ENCODE measurements around the gene IGDCC3.

IGDCC3 gene

DNA sequence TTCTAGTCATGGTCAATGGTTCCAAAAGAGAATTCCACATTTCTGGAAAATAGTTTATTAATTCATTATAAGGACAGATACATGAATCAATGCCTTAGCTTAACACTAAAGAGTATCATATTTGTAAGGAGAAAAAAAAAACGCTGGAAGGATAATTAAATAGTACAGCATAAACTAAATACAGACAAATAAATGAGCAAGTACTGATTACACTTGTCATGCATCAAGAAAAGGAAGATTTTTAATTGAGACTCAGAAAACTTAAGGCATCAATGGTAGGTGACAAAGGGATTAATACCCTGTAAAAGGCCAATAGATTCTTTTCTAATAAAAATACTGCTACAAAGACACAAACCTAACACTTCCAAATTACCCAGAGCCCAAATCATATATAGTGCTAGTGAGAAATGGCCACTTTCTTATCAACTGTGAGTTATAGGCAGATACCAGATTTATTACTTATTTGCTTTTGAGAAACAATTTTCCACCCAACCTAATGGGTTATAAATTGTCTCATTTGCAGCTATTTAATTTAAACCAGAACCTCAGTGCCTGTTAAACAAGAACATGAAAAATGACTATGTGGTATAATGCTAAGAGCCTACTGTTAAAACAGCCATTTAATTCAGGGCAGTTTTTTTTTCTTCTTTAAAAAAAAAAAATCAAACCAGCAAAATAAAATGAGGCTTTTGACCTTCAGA, 3.8 kb upstream of the IGDCC3 start:
- Histone ChIP-seq H3K9ac (ENCODE audit: insufficient read length) (no peak overlapping the region), H3K27ac (no peak overlapping the region), H3K4me3 (no peak overlapping the region), H3K36me3 (ENCODE audit: insufficient read depth, low read length) (no peaks in the 10 kb centered on the region), H3K9me3 (ENCODE audit: low read depth, low read length) (no peaks in the 10 kb centered on the region)
- DNase-seq (ENCODE audit: low read depth, low spot score) = no peak
- TF ChIP-seq POLR2AphosphoS5 (IDR thresholded peaks at IDR 0.05; ENCODE audit: borderline replicate concordance, low read depth, low read length) = no peak
- no peak for TF ChIP-seq FOXP2 (optimal IDR thresholded peaks at IDR 0.05; ENCODE audit: control extremely low read depth, extremely low read length, insufficient read depth)
- TF ChIP-seq EZH2 (IDR thresholded peaks at IDR 0.05) = no peak

DNA sequence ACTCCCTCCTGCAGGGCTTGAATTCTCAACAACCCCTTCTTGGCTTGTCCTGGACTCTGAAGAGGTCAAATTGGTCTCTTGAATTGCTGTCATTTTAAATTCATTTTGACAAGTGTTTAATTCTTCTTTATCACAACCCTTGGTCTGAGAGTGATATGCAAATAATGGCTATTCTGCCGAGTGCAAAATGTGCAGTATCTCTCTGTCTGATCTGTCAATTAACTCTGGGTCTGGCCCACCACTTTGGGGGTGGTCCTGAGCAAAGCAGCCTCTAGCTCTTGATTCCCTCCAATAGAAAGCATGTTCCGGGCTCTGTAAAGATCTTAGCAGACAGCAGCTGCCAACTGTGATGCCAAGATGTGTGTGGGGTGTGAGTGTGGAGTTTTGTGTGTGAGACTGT, 2.2 kb upstream of the IGDCC3 start:
- H3K36me3 ChIP-seq (ENCODE audit: insufficient read depth, low read length) = no peaks in the 10 kb centered on the region
- H3K9me3 ChIP-seq (ENCODE audit: low read depth, low read length) = no peaks in the 10 kb centered on the region
- no peak for DNase-seq (ENCODE audit: low read depth, low spot score)
- no peak overlapping the region for H3K9ac ChIP-seq (ENCODE audit: insufficient read length)
- no peak overlapping the region for H3K27ac ChIP-seq
- TF ChIP-seq POLR2AphosphoS5 (IDR thresholded peaks at IDR 0.05; ENCODE audit: borderline replicate concordance, low read depth, low read length) (no peak), FOXP2 (optimal IDR thresholded peaks at IDR 0.05; ENCODE audit: control extremely low read depth, extremely low read length, insufficient read depth) (no peak)
- no peak overlapping the region for H3K4me3 ChIP-seq

DNA sequence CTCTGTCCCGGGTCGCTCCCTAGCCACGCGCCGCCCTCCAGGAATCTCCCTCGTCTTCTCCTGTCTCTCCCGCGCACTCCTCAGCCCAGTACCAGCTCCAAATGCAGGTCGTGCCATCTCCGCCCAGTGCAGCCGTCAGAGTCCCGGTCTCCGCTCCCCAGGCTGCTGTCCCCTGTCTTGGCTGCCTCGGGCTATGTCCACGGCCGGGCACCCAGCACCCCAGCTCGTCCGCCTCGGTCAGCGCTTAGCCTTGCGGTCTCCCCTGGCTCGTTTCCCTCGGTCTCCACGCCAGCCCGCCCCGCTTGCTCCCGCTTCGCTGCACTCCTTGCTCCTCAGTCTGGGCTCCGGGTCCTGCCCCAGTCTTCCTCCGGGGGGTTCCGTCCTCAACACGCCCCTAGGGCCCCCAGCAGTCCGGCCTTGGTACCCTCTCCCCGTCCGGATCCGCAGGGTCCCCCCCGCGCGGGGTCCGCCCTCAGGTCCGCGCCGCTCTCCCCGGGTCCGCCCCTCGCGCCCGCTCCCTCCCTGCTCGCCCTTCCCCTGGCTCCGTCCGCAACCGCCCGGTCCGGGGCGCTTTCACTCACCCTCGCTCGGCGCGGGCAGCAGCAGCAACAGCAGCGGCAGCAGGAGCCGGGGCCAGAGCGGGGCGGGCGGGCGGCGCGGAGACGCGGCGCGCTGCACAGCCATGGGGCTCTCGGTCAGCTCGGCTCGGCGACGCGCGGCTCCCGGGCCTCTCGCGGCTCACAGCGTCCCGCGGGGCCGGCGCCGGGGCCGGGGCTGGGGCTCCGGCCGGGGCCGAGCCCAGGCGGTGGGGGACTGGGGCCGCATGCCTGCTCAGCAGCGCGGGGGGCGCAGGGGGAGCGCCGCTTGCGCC, 462 bp downstream of the IGDCC3 start:
- peak overlapping the region; percentile 77 for H3K4me3 ChIP-seq
- no peak for DNase-seq (ENCODE audit: low read depth, low spot score)
- no peaks in the 10 kb centered on the region for H3K36me3 ChIP-seq (ENCODE audit: insufficient read depth, low read length)
- no peak overlapping the region for H3K9ac ChIP-seq (ENCODE audit: insufficient read length)
- TF ChIP-seq FOXP2 (optimal IDR thresholded peaks at IDR 0.05; ENCODE audit: control extremely low read depth, extremely low read length, insufficient read depth) (no peak), EZH2 (IDR thresholded peaks at IDR 0.05) (no peak), POLR2AphosphoS5 (IDR thresholded peaks at IDR 0.05; ENCODE audit: borderline replicate concordance, low read depth, low read length) (no peak)
- H3K27ac ChIP-seq = no peak overlapping the region
- no peaks in the 10 kb centered on the region for H3K9me3 ChIP-seq (ENCODE audit: low read depth, low read length)

DNA sequence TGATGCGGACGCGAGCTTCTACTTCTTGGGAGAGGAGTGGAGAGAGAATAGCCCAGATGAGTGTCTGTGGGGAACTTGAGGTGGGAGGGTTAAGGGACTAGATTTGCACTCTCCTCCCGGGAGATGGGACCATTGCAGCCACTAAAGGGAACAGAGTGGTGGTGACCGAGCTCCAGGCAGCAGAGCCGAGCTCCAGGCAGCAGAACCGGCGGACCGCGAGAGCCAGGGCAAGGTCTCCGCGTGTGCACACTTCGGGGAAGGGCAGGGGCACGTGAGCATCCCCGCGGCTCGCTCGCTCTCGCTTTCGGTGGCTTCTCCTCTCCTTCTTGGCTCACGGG, 1.1 kb downstream of the IGDCC3 start:
- H3K9ac ChIP-seq (ENCODE audit: insufficient read length) = no peak overlapping the region
- H3K27ac ChIP-seq = no peak overlapping the region
- no peaks in the 10 kb centered on the region for H3K9me3 ChIP-seq (ENCODE audit: low read depth, low read length)
- H3K36me3 ChIP-seq (ENCODE audit: insufficient read depth, low read length) = no peaks in the 10 kb centered on the region
- no peak for DNase-seq (ENCODE audit: low read depth, low spot score)
- TF ChIP-seq FOXP2 (optimal IDR thresholded peaks at IDR 0.05; ENCODE audit: control extremely low read depth, extremely low read length, insufficient read depth) (no peak), POLR2AphosphoS5 (IDR thresholded peaks at IDR 0.05; ENCODE audit: borderline replicate concordance, low read depth, low read length) (no peak), EZH2 (IDR thresholded peaks at IDR 0.05) (no peak)
- peak overlapping the region; percentile 77 for H3K4me3 ChIP-seq

DNA sequence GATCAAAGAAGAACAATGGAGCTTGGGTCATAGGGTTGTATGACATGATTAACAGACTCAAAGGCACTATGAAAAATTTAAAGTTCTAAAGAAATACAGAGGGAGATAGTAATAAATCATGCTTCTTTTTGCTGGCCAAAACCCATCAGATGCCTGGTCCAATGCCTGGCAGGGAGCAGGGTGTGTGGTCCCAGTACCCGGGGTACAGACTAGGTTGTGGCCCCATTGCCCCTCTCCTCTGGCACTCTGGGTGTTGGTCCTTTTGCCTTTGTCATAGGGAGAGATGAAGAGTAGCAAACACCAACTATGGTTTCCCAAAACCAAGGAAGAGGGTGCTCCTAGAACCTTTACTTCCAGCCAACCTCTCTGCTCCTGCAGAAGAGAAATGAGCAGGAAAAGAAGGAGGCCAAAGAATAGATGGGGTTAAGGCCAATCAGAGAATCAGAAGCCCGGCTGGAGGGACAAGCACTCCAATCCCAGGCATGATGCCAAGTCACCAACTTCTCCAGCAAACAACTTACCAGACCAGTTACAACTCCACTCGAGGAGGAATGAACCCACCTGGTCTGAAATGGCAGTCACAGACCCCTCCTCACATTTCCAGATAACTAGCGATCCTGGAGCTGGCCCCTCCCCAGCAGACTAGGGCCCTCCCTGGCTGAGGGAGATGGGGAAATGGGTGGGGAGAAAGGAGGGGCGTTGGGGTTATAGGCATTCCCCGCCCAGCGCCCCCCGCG, 1.8 kb downstream of the IGDCC3 start:
- no peak for TF ChIP-seq FOXP2 (optimal IDR thresholded peaks at IDR 0.05; ENCODE audit: control extremely low read depth, extremely low read length, insufficient read depth)
- no peak for TF ChIP-seq EZH2 (IDR thresholded peaks at IDR 0.05)
- no peak for TF ChIP-seq POLR2AphosphoS5 (IDR thresholded peaks at IDR 0.05; ENCODE audit: borderline replicate concordance, low read depth, low read length)
- H3K4me3 ChIP-seq = no peak overlapping the region

DNA sequence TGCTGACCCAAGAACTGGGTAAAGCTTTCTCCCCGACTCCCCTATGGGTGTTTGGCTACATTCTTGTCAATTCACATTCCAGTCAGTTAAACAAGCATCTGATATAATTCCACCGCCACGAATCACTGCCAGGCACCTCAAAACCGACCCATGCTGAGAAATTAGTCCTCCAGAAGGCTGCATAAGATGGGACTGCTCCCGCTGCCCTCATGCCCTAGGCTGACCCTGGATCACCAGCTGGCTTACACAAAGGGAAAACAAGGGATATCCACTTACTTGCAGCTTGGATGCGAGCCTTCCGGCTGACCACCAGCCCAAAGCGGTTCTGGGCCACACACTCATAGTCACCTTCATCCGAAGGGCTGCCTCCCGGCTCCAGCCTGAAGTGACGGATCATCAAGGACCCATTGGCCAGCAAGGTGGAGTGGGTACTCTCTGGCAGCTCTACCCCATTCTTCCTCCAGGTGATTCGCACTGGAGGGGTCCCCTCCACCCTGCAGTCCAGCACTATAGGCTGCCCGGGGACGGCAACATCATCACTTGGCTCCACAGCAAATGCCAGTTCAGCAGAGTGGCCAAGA, 2.9 kb downstream of the IGDCC3 start:
- Histone ChIP-seq H3K9ac (ENCODE audit: insufficient read length) (no peak overlapping the region), H3K27ac (no peak overlapping the region), H3K9me3 (ENCODE audit: low read depth, low read length) (no peaks in the 10 kb centered on the region), H3K36me3 (ENCODE audit: insufficient read depth, low read length) (no peaks in the 10 kb centered on the region), H3K4me3 (no peak overlapping the region)
- no peak for DNase-seq (ENCODE audit: low read depth, low spot score)
- TF ChIP-seq POLR2AphosphoS5 (IDR thresholded peaks at IDR 0.05; ENCODE audit: borderline replicate concordance, low read depth, low read length) (no peak), FOXP2 (optimal IDR thresholded peaks at IDR 0.05; ENCODE audit: control extremely low read depth, extremely low read length, insufficient read depth) (no peak), EZH2 (IDR thresholded peaks at IDR 0.05) (no peak)

More for the DNA sequence above, 1.8 kb downstream of the IGDCC3 start:
- Histone ChIP-seq H3K9me3 (ENCODE audit: low read depth, low read length) (no peaks in the 10 kb centered on the region), H3K36me3 (ENCODE audit: insufficient read depth, low read length) (no peaks in the 10 kb centered on the region), H3K9ac (ENCODE audit: insufficient read length) (no peak overlapping the region), H3K27ac (no peak overlapping the region)
- DNase-seq (ENCODE audit: low read depth, low spot score) = no peak

DNA sequence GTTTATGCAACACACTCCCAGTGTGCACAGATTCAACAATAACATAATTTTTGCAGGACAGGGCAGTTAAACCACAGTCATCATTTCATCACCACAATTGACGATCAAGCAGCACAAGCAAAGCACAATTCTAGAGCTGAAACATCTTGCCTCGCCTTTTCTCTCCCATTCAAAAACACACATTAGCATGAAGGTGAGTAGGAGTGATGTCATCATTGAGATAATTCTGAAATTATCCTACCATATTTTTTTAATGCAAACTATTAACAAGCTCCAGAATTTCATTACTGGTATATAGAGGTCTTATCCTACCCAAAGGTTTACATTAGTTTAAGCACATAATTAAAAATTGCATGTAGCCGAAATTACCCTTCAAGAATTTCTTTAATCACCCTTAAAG, 3.5 kb downstream of the IGDCC3 start:
- H3K4me3 ChIP-seq = no peak overlapping the region
- H3K36me3 ChIP-seq (ENCODE audit: insufficient read depth, low read length) = no peaks in the 10 kb centered on the region
- TF ChIP-seq EZH2 (IDR thresholded peaks at IDR 0.05) (no peak), FOXP2 (optimal IDR thresholded peaks at IDR 0.05; ENCODE audit: control extremely low read depth, extremely low read length, insufficient read depth) (no peak), POLR2AphosphoS5 (IDR thresholded peaks at IDR 0.05; ENCODE audit: borderline replicate concordance, low read depth, low read length) (no peak)
- H3K9ac ChIP-seq (ENCODE audit: insufficient read length) = no peak overlapping the region
- DNase-seq (ENCODE audit: low read depth, low spot score) = no peak
- H3K9me3 ChIP-seq (ENCODE audit: low read depth, low read length) = no peaks in the 10 kb centered on the region
- no peak overlapping the region for H3K27ac ChIP-seq

DNA sequence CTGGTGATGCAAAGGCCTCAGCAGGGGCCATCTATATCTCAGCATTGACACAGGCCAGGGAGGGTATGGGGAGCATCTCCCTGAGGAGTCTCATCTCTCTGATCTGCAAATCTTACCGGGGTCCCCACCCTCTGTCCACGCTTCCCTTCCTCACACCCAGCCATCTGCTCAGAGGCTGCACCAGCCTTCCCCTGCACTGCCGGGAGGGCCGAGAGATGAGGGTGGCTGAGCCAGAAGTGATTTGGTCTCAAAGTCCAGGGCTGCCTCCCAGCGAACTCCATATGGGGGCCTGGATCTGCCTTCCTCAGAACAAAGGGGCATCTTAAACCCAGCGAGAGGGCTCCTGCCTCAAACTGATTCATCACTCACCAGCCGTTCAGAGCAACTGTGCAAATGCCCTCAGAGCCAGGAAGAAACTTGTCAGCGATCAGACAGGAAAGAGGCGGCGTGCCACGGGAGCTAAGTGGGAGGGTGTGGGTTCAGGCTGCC, 4.6 kb downstream of the IGDCC3 start:
- H3K27ac ChIP-seq = no peak overlapping the region
- peak overlapping the region; percentile 55 for H3K4me3 ChIP-seq
- no peak overlapping the region for H3K9ac ChIP-seq (ENCODE audit: insufficient read length)
- no peaks in the 10 kb centered on the region for H3K9me3 ChIP-seq (ENCODE audit: low read depth, low read length)
- no peak for DNase-seq (ENCODE audit: low read depth, low spot score)
- TF ChIP-seq FOXP2 (optimal IDR thresholded peaks at IDR 0.05; ENCODE audit: control extremely low read depth, extremely low read length, insufficient read depth) (no peak), POLR2AphosphoS5 (IDR thresholded peaks at IDR 0.05; ENCODE audit: borderline replicate concordance, low read depth, low read length) (no peak), EZH2 (IDR thresholded peaks at IDR 0.05) (no peak)
- no peaks in the 10 kb centered on the region for H3K36me3 ChIP-seq (ENCODE audit: insufficient read depth, low read length)

Measured in SK-N-MC (cell line).